Parathyroid adenoma (tissue), 2 donors: Measurements from ENCODE around the gene CELSR1.

Source experiments
- H2AFZ ChIP-seq: fragments of 300-600 bp; sonication (generic); one replicate; pipeline ENCODE4 v1.7.0; 2017; ENCODE audit warnings: antibody characterized with exemption, mild to moderate bottlenecking
- H3K27ac ChIP-seq: fragments of 300-600 bp; sonication (generic); one replicate; pipeline ENCODE4 v1.7.0; 2017
- H3K27me3 ChIP-seq: fragments of 300-600 bp; sonication (generic); one replicate; pipeline ENCODE4 v1.7.0; 2017; ENCODE audit warnings: low read length; ENCODE audit not compliant: control insufficient read depth, insufficient read depth
- H3K36me3 ChIP-seq: fragments of 300-600 bp; sonication (generic); one replicate; pipeline ENCODE4 v1.7.0; 2017; ENCODE audit warnings: low read length; ENCODE audit not compliant: control insufficient read depth, insufficient read depth
- H3K4me1 ChIP-seq: fragments of 300-600 bp; sonication (generic); one replicate; pipeline ENCODE4 v1.7.0; 2017; ENCODE audit warnings: control low read depth
- H3K4me2 ChIP-seq: fragments of 300-600 bp; sonication (generic); one replicate; pipeline ENCODE4 v1.7.0; 2017; ENCODE audit warnings: low read length
- H3K4me3 ChIP-seq: fragments of 300-600 bp; sonication (generic); one replicate; pipeline ENCODE4 v1.7.0; 2017; ENCODE audit warnings: low read depth, low read length
- H3K79me2 ChIP-seq: fragments of 300-600 bp; sonication (generic); one replicate; pipeline ENCODE4 v1.7.0; 2017; ENCODE audit warnings: control low read depth
- H3K9ac ChIP-seq: fragments of 300-600 bp; sonication (generic); one replicate; pipeline ENCODE4 v1.7.0; 2017; ENCODE audit warnings: mild to moderate bottlenecking
- H3K9me3 ChIP-seq: fragments of 300-600 bp; sonication (generic); one replicate; pipeline ENCODE4 v1.7.0; 2017; ENCODE audit warnings: low read length; ENCODE audit not compliant: control insufficient read depth
- TF ChIP-seq, protein P1 (sequence below): fragments of 300-600 bp; sonication (generic); IDR thresholded peaks from one replicate; pipeline ENCODE4 v1.7.0; 2017; ENCODE audit warnings: antibody characterized with exemption, mild to moderate bottlenecking
- donor health status: primary hyperparathyroidism.

The CELSR1 gene

DNA sequence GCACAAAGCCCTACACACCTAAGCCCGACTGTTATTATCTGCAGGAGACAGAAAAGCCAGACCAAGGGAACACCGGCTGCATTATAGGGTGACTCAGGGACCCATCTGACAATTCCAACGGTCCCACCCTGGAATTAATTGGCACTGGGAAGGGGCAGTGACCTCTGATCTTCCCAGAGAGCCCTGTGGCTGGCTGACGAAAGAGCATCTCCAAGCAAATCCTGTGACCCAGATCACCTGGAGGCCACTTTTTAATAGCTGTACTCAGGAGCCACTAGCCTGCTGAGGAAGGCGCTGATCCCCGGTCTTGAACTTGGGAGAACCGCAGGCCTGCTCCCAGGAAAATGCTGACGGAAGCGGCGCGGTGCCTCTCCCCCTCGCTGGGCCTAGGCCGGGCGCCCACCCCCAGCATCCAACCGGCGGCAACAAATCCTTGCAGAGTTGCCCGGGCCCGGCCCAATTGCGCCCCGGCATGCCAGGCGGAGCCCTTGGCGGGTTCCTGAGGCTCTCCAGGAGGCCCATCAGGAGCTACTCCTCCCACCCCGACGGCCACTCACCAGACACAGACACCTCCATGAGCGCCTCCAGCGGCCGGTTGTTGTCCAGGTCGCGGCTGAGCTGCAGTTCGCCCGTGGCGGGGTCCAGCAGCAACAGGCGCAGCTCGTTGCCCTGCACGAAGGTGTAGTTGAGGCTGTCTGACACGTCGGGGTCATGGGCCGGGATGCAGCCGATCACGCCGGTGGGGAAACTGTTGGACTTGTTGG is 4.2 kb downstream of the CELSR1 start:
- Histone ChIP-seq H3K4me2 (no peak overlapping the region), H3K9ac (no peak overlapping the region), H3K27ac (no peak overlapping the region), H2AFZ (no peak overlapping the region), H3K79me2 (no peaks in the 10 kb centered on the region), H3K27me3 (no peaks in the 10 kb centered on the region), H3K4me1 (no peaks in the 10 kb centered on the region), H3K9me3 (no peaks in the 10 kb centered on the region), H3K4me3 (no peak overlapping the region), H3K36me3 (no peaks in the 10 kb centered on the region)
- TF ChIP-seq, protein P1, sequence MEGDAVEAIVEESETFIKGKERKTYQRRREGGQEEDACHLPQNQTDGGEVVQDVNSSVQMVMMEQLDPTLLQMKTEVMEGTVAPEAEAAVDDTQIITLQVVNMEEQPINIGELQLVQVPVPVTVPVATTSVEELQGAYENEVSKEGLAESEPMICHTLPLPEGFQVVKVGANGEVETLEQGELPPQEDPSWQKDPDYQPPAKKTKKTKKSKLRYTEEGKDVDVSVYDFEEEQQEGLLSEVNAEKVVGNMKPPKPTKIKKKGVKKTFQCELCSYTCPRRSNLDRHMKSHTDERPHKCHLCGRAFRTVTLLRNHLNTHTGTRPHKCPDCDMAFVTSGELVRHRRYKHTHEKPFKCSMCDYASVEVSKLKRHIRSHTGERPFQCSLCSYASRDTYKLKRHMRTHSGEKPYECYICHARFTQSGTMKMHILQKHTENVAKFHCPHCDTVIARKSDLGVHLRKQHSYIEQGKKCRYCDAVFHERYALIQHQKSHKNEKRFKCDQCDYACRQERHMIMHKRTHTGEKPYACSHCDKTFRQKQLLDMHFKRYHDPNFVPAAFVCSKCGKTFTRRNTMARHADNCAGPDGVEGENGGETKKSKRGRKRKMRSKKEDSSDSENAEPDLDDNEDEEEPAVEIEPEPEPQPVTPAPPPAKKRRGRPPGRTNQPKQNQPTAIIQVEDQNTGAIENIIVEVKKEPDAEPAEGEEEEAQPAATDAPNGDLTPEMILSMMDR: no peak

DNA sequence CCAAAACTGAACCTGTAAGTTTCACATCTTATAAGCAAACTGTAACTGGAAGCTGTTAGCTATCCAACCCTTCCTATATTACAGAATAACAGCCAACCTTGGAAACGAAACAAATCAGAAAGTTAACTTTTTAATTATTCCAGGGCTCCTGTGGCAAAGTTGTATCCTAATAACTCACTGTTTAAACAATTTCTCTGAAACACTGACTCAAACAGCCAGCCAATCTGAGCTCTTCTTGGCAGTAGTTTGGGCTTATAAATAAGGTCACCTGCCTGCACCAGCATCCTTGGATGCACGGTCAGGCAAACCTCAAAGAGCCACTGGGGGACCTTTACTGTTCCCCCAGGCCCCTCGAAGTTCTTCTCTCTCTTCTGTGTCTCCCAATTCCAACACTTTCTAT is 5.0 kb downstream of the CELSR1 start:
- no peaks in the 10 kb centered on the region for H3K79me2 ChIP-seq
- no peaks in the 10 kb centered on the region for H3K9me3 ChIP-seq
- H3K27me3 ChIP-seq: no peaks in the 10 kb centered on the region
- no peaks in the 10 kb centered on the region for H3K4me1 ChIP-seq
- no peak overlapping the region for H3K27ac ChIP-seq
- no peak overlapping the region for H3K9ac ChIP-seq
- no peak overlapping the region for H3K4me3 ChIP-seq
- TF ChIP-seq, protein P1: no peak
- no peak overlapping the region for H3K4me2 ChIP-seq
- H3K36me3 ChIP-seq: no peaks in the 10 kb centered on the region
- no peak overlapping the region for H2AFZ ChIP-seq

DNA sequence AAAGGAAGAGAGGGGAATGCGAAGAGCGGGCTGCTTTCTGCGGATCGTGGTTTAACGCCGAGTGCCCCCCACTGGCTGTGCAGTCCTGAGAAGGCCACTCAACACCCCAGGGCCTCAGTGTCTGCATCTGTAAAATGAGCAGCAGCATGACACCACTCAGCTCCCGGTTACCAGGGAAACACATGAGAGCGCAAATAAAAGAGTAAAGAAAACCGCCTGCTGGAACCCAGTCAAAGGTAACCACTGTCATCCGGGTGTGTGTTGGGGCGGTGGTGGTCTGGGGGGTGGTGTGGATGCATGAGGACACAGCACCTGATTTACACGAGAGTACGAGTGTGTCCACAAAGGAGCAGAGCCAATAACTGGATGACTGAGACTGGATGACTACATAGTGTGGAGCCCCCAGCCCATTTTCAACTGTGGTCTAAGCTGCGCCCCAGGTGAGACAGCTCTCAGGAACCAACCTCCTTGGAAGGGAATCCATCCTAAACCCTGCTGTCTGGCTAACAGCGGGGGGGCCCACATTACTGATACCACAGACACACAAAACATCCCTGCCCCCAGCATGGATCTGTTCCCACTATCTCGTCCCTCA is 5.7 kb downstream of the CELSR1 start:
- H3K4me1 ChIP-seq: no peaks in the 10 kb centered on the region

DNA sequence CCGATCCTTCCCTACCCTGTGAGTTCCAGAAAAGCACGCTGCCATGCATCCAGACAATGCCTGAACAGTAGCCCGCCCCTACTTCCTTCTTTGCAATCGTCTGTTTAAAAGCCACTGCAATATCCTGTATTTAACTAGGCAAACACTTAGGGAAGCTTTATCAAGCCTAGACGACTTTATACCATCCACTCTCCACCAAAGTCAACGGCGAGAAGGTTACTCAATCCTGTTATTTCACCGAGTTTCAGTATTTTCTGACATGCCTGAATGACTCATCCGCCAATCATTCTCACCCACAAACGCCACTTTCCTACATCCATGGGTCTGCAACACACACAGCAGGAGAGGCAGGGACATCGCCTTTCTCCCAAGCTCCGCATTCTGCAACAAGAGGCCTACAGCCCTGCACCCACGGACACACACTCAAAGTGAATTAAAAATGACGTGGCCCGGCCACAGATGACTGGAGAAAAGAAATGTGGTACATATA is 9.3 kb downstream of the CELSR1 start:
- TF ChIP-seq, protein P1: no peak
- H3K27ac ChIP-seq: no peak overlapping the region
- H3K9me3 ChIP-seq: no peaks in the 10 kb centered on the region
- no peak overlapping the region for H3K4me2 ChIP-seq
- H2AFZ ChIP-seq: no peak overlapping the region
- H3K4me3 ChIP-seq: no peak overlapping the region
- H3K9ac ChIP-seq: no peak overlapping the region
- H3K27me3 ChIP-seq: no peaks in the 10 kb centered on the region
- H3K4me1 ChIP-seq: no peaks in the 10 kb centered on the region
- no peaks in the 10 kb centered on the region for H3K79me2 ChIP-seq
- H3K36me3 ChIP-seq: no peaks in the 10 kb centered on the region

More for the DNA sequence above, 5.7 kb downstream of the CELSR1 start:
- Histone ChIP-seq H3K27me3 (no peaks in the 10 kb centered on the region), H3K79me2 (no peaks in the 10 kb centered on the region), H3K9ac (no peak overlapping the region), H3K36me3 (no peaks in the 10 kb centered on the region), H3K4me2 (no peak overlapping the region), H3K9me3 (no peaks in the 10 kb centered on the region), H3K27ac (no peak overlapping the region), H2AFZ (no peak overlapping the region), H3K4me3 (no peak overlapping the region)
- TF ChIP-seq, protein P1: no peak
